Endothelial cell of hepatic sinusoid (primary cell): ENCODE data around the gene TRIP10.
"Not testable (repeated sequence)": the region's sequence is repeated elsewhere in the genome, so short reads cannot be mapped to it uniquely, and the experiment has no call there.

Source experiments
- in situ Hi-C: cut with HindIII; loops from 2 replicates; pipeline ENCODE4 v1.10.0; 2017; ENCODE audit warnings: low sequenced_read_pairs

Gene TRIP10

GRCh38 chr19:6791237-6791636 is 51.8 kb downstream of the TRIP10 start:
- in situ Hi-C loops, result no loop called here

GRCh38 chr19:6793411-6793810 is 53.9 kb downstream of the TRIP10 start:
- in situ Hi-C loops, result no loop called here

- in situ Hi-C loops, result no loop called here
These were observed 54.5 kb downstream of the TRIP10 start for GRCh38 chr19:6793973-6794372.

GRCh38 chr19:6794686-6795431 is 55.4 kb downstream of the TRIP10 start:
- in situ Hi-C loops, result no loop called here

GRCh38 chr19:6796278-6796677 is 56.8 kb downstream of the TRIP10 start:
- in situ Hi-C loops, result no loop called here

- in situ Hi-C loops, result no loop called here
These were observed 58.2 kb downstream of the TRIP10 start for GRCh38 chr19:6797646-6798045.

- in situ Hi-C loops, result not testable (repeated sequence)
These were observed 60.8 kb downstream of the TRIP10 start for GRCh38 chr19:6800160-6800790.

- in situ Hi-C loops, result no loop called here
These were observed 61.6 kb downstream of the TRIP10 start for GRCh38 chr19:6800991-6801484.
